H1 (cell line): Measurements from ENCODE around the gene QSOX2. TPM values are rescaled to one million over a fixed set of nuclear protein-coding genes. Genes with fewer than 3 reads are reported as not detected.

Source experiments
- CTCF ChIA-PET: fragments of 300-600 bp; sonication (Branson Sonifier 250); formaldehyde crosslinking; loops from one replicate; lab custom pipeline; 2021; ENCODE audit not compliant: partially characterized antibody; lab: Charles Lee
- POLR2A ChIA-PET: fragments of 300-600 bp; sonication (Branson Sonifier 250); formaldehyde crosslinking; loops from one replicate; lab custom pipeline; 2021; ENCODE audit warnings: inconsistent platforms; ENCODE audit not compliant: partially characterized antibody; lab: Charles Lee
- DNase-seq, 2 experiments: peaks; one replicate each; pipeline versions ENCODE4 v3.0.0 to v3.0.0-alpha.2; 2010 to 2022; ENCODE audit warnings: low spot score in 2 of 2, low read depth in 1 of 2, mixed read lengths in 1 of 2
- FAIRE-seq: peaks from 2 replicates; lab custom pipeline; 2011; peaks lifted over from hg19 to GRCh38; lab: Jason Lieb, UNC
- H2AFZ ChIP-seq: 2 replicates; pipeline ENCODE4 v1.8.1; 2012; ENCODE audit warnings: low read length, inconsistent platforms
- H2AK5ac ChIP-seq: 2 replicates; pipeline ENCODE4 v1.6.1; 2013; ENCODE audit warnings: low read depth, low read length
- H2BK120ac ChIP-seq: replicated peaks from 2 replicates; pipeline ENCODE3; 2013; ENCODE audit warnings: low read depth, low read length, inconsistent platforms
- H2BK12ac ChIP-seq: 2 replicates; pipeline ENCODE4 v1.6.1; 2013; ENCODE audit warnings: low read depth, low read length
- H2BK15ac ChIP-seq: 2 replicates; pipeline ENCODE4 v1.6.1; 2013; ENCODE audit warnings: low read length
- H2BK20ac ChIP-seq: 2 replicates; pipeline ENCODE4 v1.6.1; 2013; ENCODE audit warnings: low read length
- H2BK5ac ChIP-seq: 2 replicates; pipeline ENCODE4 v1.6.1; 2013; ENCODE audit warnings: low read depth, low read length
- H3K14ac ChIP-seq: 2 replicates; pipeline ENCODE4 v1.6.1; 2013; ENCODE audit warnings: inconsistent platforms; ENCODE audit not compliant: insufficient read length
- H3K18ac ChIP-seq: 2 replicates; pipeline ENCODE4 v1.6.1; 2013; ENCODE audit warnings: low read length; ENCODE audit errors: extremely low read depth
- H3K23ac ChIP-seq: 2 replicates; pipeline ENCODE4 v1.6.1; 2013; ENCODE audit warnings: inconsistent platforms; ENCODE audit not compliant: insufficient read length
- H3K23me2 ChIP-seq: 2 replicates; pipeline ENCODE4 v1.6.1; 2013; ENCODE audit warnings: low read depth, low read length
- H3K27ac ChIP-seq: 2 replicates; pipeline ENCODE4 v1.6.1; 2011; ENCODE audit warnings: low read depth, low read length, inconsistent platforms
- H3K27me3 ChIP-seq, 4 experiments: replicated peaks in 1 of 4; 1 replicate in 1 of 4; 2 replicates in 3 of 4; pipeline versions ENCODE4 v1.6.1 to v1.8.1; 2011 to 2013; ENCODE audit warnings: low read length in 3 of 4, mild to moderate bottlenecking in 3 of 4, inconsistent platforms in 2 of 4, mixed read lengths in 2 of 4, moderate library complexity in 1 of 4; ENCODE audit not compliant: control insufficient read depth in 3 of 4, insufficient read depth in 3 of 4; ENCODE audit errors: extremely low read depth in 1 of 4
- H3K36me3 ChIP-seq, 4 experiments: 2 replicates each; pipeline versions ENCODE4 v1.6.1 to v1.8.1; 2011 to 2013; ENCODE audit warnings: mild to moderate bottlenecking in 4 of 4, low read length in 3 of 4, moderate library complexity in 2 of 4, control low read depth in 1 of 4, inconsistent platforms in 1 of 4; ENCODE audit not compliant: insufficient read depth in 4 of 4, control insufficient read depth in 2 of 4
- H3K4ac ChIP-seq: replicated peaks from 2 replicates; pipeline ENCODE3; 2013; ENCODE audit warnings: low read length, low read depth, mixed read lengths, inconsistent platforms; ENCODE audit not compliant: insufficient read length
- H3K4me1 ChIP-seq, 4 experiments: replicated peaks in 1 of 4; 1 replicate in 1 of 4; 2 replicates in 3 of 4; pipeline versions ENCODE4 v1.6.1 to v1.8.1; 2011 to 2013; ENCODE audit warnings: low read length in 3 of 4, inconsistent platforms in 2 of 4, mixed read lengths in 1 of 4; ENCODE audit not compliant: insufficient read depth in 4 of 4, control insufficient read depth in 3 of 4
- H3K4me2 ChIP-seq, 2 experiments: 2 replicates each; pipeline versions ENCODE4 v1.6.1 to v1.8.1; 2011 to 2013; ENCODE audit warnings: low read depth in 2 of 2, low read length in 2 of 2, control low read depth in 1 of 2, inconsistent platforms in 1 of 2, mild to moderate bottlenecking in 1 of 2; ENCODE audit not compliant: insufficient read depth in 1 of 2
- H3K4me3 ChIP-seq, 4 experiments: fragments of 200-600, 300-600 bp in 1 of 4; sonication (generic), shearing (Covaris generic), sonication (Bioruptor Twin) in 1 of 4; 2 replicates each; pipeline versions ENCODE4 v1.5.1 to v1.8.1; 2011 to 2016; ENCODE audit warnings: low read length in 4 of 4, low read depth in 3 of 4, control low read depth in 2 of 4, inconsistent platforms in 2 of 4, mild to moderate bottlenecking in 2 of 4, mixed read lengths in 1 of 4, moderate library complexity in 1 of 4; ENCODE audit not compliant: insufficient read depth in 2 of 4; ENCODE audit errors: extremely low read depth in 1 of 4
- H3K56ac ChIP-seq: replicated peaks from 2 replicates; pipeline ENCODE3; 2013; ENCODE audit warnings: low read depth, mild to moderate bottlenecking, mixed read lengths, low read length, inconsistent platforms; ENCODE audit not compliant: insufficient read length
- H3K79me1 ChIP-seq: 2 replicates; pipeline ENCODE4 v1.6.1; 2013; ENCODE audit warnings: low read depth, low read length, control low read depth
- H3K79me2 ChIP-seq, 2 experiments: 2 replicates each; pipeline versions ENCODE4 v1.6.1 to v1.8.1; 2012 to 2013; ENCODE audit warnings: low read length in 2 of 2, mild to moderate bottlenecking in 2 of 2, inconsistent platforms in 1 of 2; ENCODE audit not compliant: insufficient read depth in 2 of 2, control insufficient read depth in 1 of 2
- H3K9ac ChIP-seq, 4 experiments: replicated peaks in 1 of 4; 1 replicate in 1 of 4; 2 replicates in 3 of 4; pipeline versions ENCODE4 v1.6.1 to v1.8.1; 2011 to 2013; ENCODE audit warnings: low read depth in 3 of 4, low read length in 3 of 4, control low read depth in 2 of 4, mild to moderate bottlenecking in 2 of 4, moderate library complexity in 2 of 4, inconsistent platforms in 1 of 4; ENCODE audit errors: extremely low read depth in 1 of 4
- H3K9me3 ChIP-seq, 2 experiments: 2 replicates each; pipeline versions ENCODE4 v1.6.1 to v1.8.1; 2012 to 2013; ENCODE audit warnings: mild to moderate bottlenecking in 2 of 2, moderate library complexity in 2 of 2, control low read depth in 1 of 2, inconsistent platforms in 1 of 2, low read depth in 1 of 2, low read length in 1 of 2, mixed read lengths in 1 of 2; ENCODE audit not compliant: insufficient read depth in 2 of 2
- H4K20me1 ChIP-seq, 2 experiments: replicated peaks in 1 of 2; 2 replicates each; pipeline versions ENCODE3 to v1.8.1; 2011 to 2013; ENCODE audit warnings: inconsistent platforms in 2 of 2, low read length in 2 of 2, mild to moderate bottlenecking in 1 of 2; ENCODE audit not compliant: insufficient read depth in 2 of 2, control insufficient read depth in 1 of 2
- H4K5ac ChIP-seq: 2 replicates; pipeline ENCODE4 v1.6.1; 2013; ENCODE audit warnings: low read length, low read depth, mixed read lengths, inconsistent platforms; ENCODE audit not compliant: insufficient read length
- H4K8ac ChIP-seq: 2 replicates; pipeline ENCODE4 v1.8.0; 2013; ENCODE audit warnings: mild to moderate bottlenecking, moderate library complexity, low read length, inconsistent platforms; ENCODE audit not compliant: insufficient read depth; ENCODE audit errors: extremely low read depth
- H4K91ac ChIP-seq: replicated peaks from 2 replicates; pipeline ENCODE3; 2013; ENCODE audit warnings: low read length, mixed read lengths, inconsistent platforms; ENCODE audit not compliant: insufficient read length
- ASH2L ChIP-seq: fragments of 200-600, 300-600 bp; sonication (generic); IDR thresholded peaks from one replicate; pipeline ENCODE4 v1.7.1; 2017; ENCODE audit warnings: low read length
- BRCA1 ChIP-seq: IDR thresholded peaks from 2 replicates; pipeline ENCODE4 v1.6.1; 2012; ENCODE audit warnings: low read depth, low read length, improper control_type of control experiment
- EP300 ChIP-seq, 2 experiments: IDR thresholded peaks; 1 replicate in 1 of 2; 2 replicates in 1 of 2; pipeline ENCODE4 v1.6.1; 2011 to 2012; ENCODE audit warnings: low read depth in 2 of 2, low read length in 2 of 2, mild to moderate bottlenecking in 2 of 2, borderline replicate concordance in 1 of 2, inconsistent platforms in 1 of 2, moderate library complexity in 1 of 2
- KDM1A ChIP-seq: fragments of 200-600, 300-600 bp; sonication (generic); IDR thresholded peaks from 2 replicates; pipeline ENCODE4 v1.7.1; 2016; ENCODE audit warnings: mild to moderate bottlenecking, low read length, borderline replicate concordance
- NRF1 ChIP-seq: IDR thresholded peaks from 2 replicates; pipeline ENCODE4 v1.6.1; 2011; ENCODE audit warnings: mild to moderate bottlenecking, low read depth, low read length, improper control_type of control experiment
- POU5F1 ChIP-seq: IDR thresholded peaks from 2 replicates; pipeline ENCODE4 v1.6.1; 2011; ENCODE audit warnings: low read depth, mild to moderate bottlenecking, low read length, moderate library complexity
- RFX5 ChIP-seq: IDR thresholded peaks from 2 replicates; pipeline ENCODE4 v1.6.1; 2011; ENCODE audit warnings: low read depth, low read length, improper control_type of control experiment, borderline replicate concordance
- SIN3A ChIP-seq, 2 experiments: IDR thresholded peaks in 1 of 2; conservative IDR thresholded peaks in 1 of 2; 2 replicates each; pipeline ENCODE4 v1.6.1; 2011 to 2012; ENCODE audit warnings: low read length in 2 of 2, improper control_type of control experiment in 1 of 2, low read depth in 1 of 2, mild to moderate bottlenecking in 1 of 2
- SIRT6 ChIP-seq: IDR thresholded peaks from one replicate; pipeline ENCODE4 v1.7.1; 2012; ENCODE audit warnings: low read length, inconsistent platforms
- SP4 ChIP-seq: IDR thresholded peaks from 2 replicates; pipeline ENCODE4 v1.6.1; 2012; ENCODE audit warnings: low read length, inconsistent platforms
- WGBS, 2 experiments: shearing (Covaris generic) in 1 of 2; methylation state at CpG; one replicate each; pipeline versions ENCODE4 v1.1.6 to v1.1.7; 2013 to 2015; ENCODE audit warnings: low lambda C conversion rate in 2 of 2, mixed read lengths in 2 of 2, inconsistent platforms in 1 of 2, low coverage in 1 of 2, missing lambda C conversion rate in 1 of 2; ENCODE audit not compliant: insufficient replicate concordance in 2 of 2, insufficient coverage in 1 of 2, insufficient read length in 1 of 2; ENCODE audit errors: extremely low coverage in 1 of 2, missing lambda C conversion rate in 1 of 2; 5-methylcytosine and 5-hydroxymethylcytosine counted together
- polyA plus RNA-seq, 7 experiments: library from polyadenylated mRNA; depleted of rRNA in 3 of 7; stranded (reverse) in 5 of 7; unstranded in 2 of 7; fragments of >200 nt in 5 of 7; fragments of 200-250 nt in 2 of 7; gene quantifications; 1 replicate in 5 of 7; 2 replicates in 1 of 7; 4 replicates in 1 of 7; pipeline versions ENCODE4 v1.2.1 to v1.2.3, GENCODE V29; 2011 to 2013; ENCODE audit warnings: missing spikeins in 2 of 7, mixed read lengths in 2 of 7
- total RNA-seq: library from RNA; stranded (reverse); fragmentation: NEBNext Ultra II Directional; extraction: Animal tissue kit (Norgen Biotek cat#: 25700); gene quantifications from 2 replicates; pipeline ENCODE4 v1.2.1, GENCODE V29; 2021
- TF ChIP-seq, protein P1 (sequence below): IDR thresholded peaks from 2 replicates; pipeline ENCODE4 v1.6.1; 2012; ENCODE audit warnings: inconsistent platforms

QSOX2 gene
- total and polyA plus RNA-seq, 2 of the 8 experiments (the other 6 are each of a cell fraction or from before 2014, with no cell fraction given), result 18.0 to 28.6 TPM

DNA sequence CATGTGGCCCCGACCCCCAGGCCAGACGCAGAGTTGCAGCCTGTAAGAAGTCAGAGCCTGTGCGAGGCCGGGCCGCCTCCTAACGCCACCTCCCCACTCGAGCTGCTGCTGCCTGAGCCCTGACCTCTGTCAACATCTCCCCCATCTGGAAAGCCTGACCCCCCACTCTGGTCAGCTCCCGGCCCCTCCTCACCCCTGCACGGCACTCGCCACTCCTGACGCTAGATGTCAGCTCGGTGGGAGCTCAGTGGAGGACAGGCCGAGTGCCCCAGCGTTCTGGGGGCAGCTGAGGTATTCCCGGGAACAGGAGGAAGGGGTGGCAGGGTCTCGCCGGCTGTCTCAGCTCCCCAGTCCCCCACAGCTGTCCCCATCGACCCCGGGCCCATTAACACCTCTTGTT is 60.5 kb downstream of the QSOX2 start:
- Histone ChIP-seq H3K36me3 (no peaks in the 10 kb centered on the region), H3K18ac (no peak overlapping the region), H2AK5ac (no peak overlapping the region), H3K23me2 (no peaks in the 10 kb centered on the region), H3K4me2 (no peak overlapping the region), H3K4ac (peak overlapping the region; percentile 7), H3K27me3 (peaks cover 0 to 6% (median 1%) of the 10 kb centered on the region in 4 experiments; a peak in 3 of 7 replicates), H4K5ac (no peak overlapping the region), H2AFZ (no peak overlapping the region), H2BK15ac (0 out of 2 replicates have a peak overlapping the region, but pooled peaks have one; percentile 16), H3K79me2 (no peaks in the 10 kb centered on the region), H2BK12ac (no peak overlapping the region), H4K20me1 (no peaks in the 10 kb centered on the region), H3K4me1 (peaks cover 0 to 9% (median 2%) of the 10 kb centered on the region in 4 experiments; a peak in 4 of 7 replicates), H3K56ac (no peak overlapping the region), H3K4me3 (no peak overlapping the region), H3K9me3 (no peaks in the 10 kb centered on the region), H4K91ac (no peak overlapping the region), H2BK5ac (no peak overlapping the region), H3K9ac (no peak overlapping the region), H3K14ac (no peak overlapping the region), H2BK120ac (no peak overlapping the region), H2BK20ac (no peak overlapping the region), H3K27ac (no peak overlapping the region), H3K79me1 (no peaks in the 10 kb centered on the region), H4K8ac (no peak overlapping the region), H3K23ac (no peak overlapping the region)
- 90% methylated on average over 19 of the region's 19 CpGs; no CpG with 5 or more reads in 1 of the 2 experiments for WGBS, 2 experiments
- ChIA-PET CTCF (interaction anchor here (0.8 to 8.0 kb wide), 9 partner anchors 10 to 98 kb away, joined by 3 to 62 read pairs (median 4); no protein-coding TSS in a partner anchor), POLR2A (interaction anchor here (0.8 to 2.4 kb wide), 3 partner anchors 11 to 13 kb away, joined by 3 to 5 read pairs (median 5); no protein-coding TSS in a partner anchor)
- no peak for DNase-seq
- no peak for FAIRE-seq
- TF ChIP-seq EP300 (IDR thresholded peaks at IDR 0.05; ENCODE audit: borderline replicate concordance in 1 of 2, low read depth in 2 of 2, low read length in 2 of 2), result no peak
- no peak for TF ChIP-seq SIN3A (conservative IDR thresholded peaks at IDR 0.05 in 1 of 2, IDR thresholded peaks at IDR 0.05 in 1 of 2; ENCODE audit: low read depth in 1 of 2, low read length in 2 of 2)
- no peak for TF ChIP-seq ASH2L
- TF ChIP-seq NRF1, result no peak
- no peak for TF ChIP-seq POU5F1
- TF ChIP-seq SP4, result no peak
- no peak for TF ChIP-seq RFX5
- no peak for TF ChIP-seq BRCA1
- no peak for TF ChIP-seq SIRT6
- no peak for TF ChIP-seq KDM1A
- TF ChIP-seq, protein P1, sequence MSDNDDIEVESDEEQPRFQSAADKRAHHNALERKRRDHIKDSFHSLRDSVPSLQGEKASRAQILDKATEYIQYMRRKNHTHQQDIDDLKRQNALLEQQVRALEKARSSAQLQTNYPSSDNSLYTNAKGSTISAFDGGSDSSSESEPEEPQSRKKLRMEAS, result no peak
